Fibroblast of skin of scalp (primary cell): Measurements from ENCODE around the gene GLIS1.

Experiments
- DNase-seq: peaks from one replicate; pipeline ENCODE4 v3.0.0-alpha.2; 2013

The GLIS1 gene

GRCh38 chr1:53633073-53633704 lies 105.8 kb downstream of the GLIS1 start:
- no peak for DNase-seq

GRCh38 chr1:53631622-53632310 lies 107.2 kb downstream of the GLIS1 start:
- no peak for DNase-seq

GRCh38 chr1:53629101-53629691 lies 109.8 kb downstream of the GLIS1 start:
- no peak for DNase-seq

- no peak for DNase-seq
Observed at GRCh38 chr1:53628286-53628955, 110.5 kb downstream of the GLIS1 start.

GRCh38 chr1:53627666-53628065 lies 111.3 kb downstream of the GLIS1 start:
- DNase-seq, result no peak

GRCh38 chr1:53627031-53627430 lies 111.9 kb downstream of the GLIS1 start:
- no peak for DNase-seq

- DNase-seq, result no peak
Observed at GRCh38 chr1:53626616-53627015, 112.3 kb downstream of the GLIS1 start.

- DNase-seq, result peak; percentile 22
Observed at GRCh38 chr1:53625766-53626520, 113.0 kb downstream of the GLIS1 start.

- DNase-seq, result peak; percentile 66
Observed at GRCh38 chr1:53625049-53625448, 113.9 kb downstream of the GLIS1 start.

- DNase-seq, result no peak
Observed at GRCh38 chr1:53622531-53622930, 116.4 kb downstream of the GLIS1 start.

GRCh38 chr1:53621144-53621543 lies 117.8 kb downstream of the GLIS1 start:
- DNase-seq, result no peak

GRCh38 chr1:53620061-53620855 lies 118.7 kb downstream of the GLIS1 start:
- peak; percentile 11 for DNase-seq

- no peak for DNase-seq
Observed at GRCh38 chr1:53619367-53620060, 119.5 kb downstream of the GLIS1 start.

- DNase-seq, result no peak
Observed at GRCh38 chr1:53618500-53619366, 120.2 kb downstream of the GLIS1 start.

GRCh38 chr1:53617851-53618499 lies 121.0 kb downstream of the GLIS1 start:
- DNase-seq, result no peak

- no peak for DNase-seq
Observed at GRCh38 chr1:53617382-53617781, 121.6 kb downstream of the GLIS1 start.

GRCh38 chr1:53616927-53617326 lies 122.0 kb downstream of the GLIS1 start:
- DNase-seq, result no peak

GRCh38 chr1:53616511-53616910 lies 122.5 kb downstream of the GLIS1 start:
- no peak for DNase-seq

- DNase-seq, result no peak
Observed at GRCh38 chr1:53615101-53615500, 123.9 kb downstream of the GLIS1 start.
